DMS153 treated with DMSO at 0.1 percent for 48 hours (cell line): ENCODE data around the gene MARVELD1.

Experiments
- DNase-seq: peaks from one replicate; lab custom pipeline; 2025; ENCODE audit not compliant: unreplicated experiment; lab: John Stamatoyannopoulos, UW

MARVELD1 gene

DNA sequence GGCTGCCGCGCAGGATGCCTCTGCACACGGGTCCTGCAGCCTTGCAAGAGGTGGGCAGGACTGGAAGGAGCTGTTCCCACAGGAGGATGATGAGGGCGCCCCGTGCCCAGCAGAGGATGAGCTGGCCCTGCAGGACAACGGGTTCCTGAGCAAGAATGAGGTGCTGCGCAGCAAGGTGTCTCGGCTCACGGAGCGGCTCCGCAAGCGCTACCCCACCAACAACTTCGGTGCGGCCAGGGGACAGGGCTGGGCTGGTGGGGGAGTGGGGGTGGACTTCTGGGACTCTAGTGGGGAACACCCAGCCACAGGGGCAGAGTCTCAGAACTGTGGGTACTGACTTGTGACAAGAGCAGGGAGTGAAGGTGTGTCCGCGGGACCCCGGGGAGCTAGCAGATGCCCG, 39.4 kb downstream of the MARVELD1 start:
- DNase-seq = no peak

DNA sequence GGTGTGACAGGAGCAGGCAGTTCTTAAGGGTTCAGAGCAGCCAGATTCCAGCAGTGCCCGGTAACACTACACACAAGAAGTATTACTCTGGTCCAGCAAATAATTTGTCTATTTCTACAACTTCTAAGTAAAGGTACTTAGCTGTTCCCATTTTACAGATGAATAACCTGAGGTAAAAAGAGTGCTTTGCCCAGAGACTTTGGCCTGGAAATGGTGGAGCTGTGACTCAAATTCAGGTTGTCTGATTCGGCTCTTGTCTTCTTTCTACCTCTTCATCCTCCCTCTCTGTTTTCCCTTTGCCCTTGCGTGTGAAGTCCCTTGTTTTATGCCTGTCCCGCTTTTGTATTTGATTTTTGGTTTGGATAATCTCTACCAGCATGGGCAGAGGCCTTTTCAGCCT, 41.2 kb downstream of the MARVELD1 start:
- DNase-seq = no peak

DNA sequence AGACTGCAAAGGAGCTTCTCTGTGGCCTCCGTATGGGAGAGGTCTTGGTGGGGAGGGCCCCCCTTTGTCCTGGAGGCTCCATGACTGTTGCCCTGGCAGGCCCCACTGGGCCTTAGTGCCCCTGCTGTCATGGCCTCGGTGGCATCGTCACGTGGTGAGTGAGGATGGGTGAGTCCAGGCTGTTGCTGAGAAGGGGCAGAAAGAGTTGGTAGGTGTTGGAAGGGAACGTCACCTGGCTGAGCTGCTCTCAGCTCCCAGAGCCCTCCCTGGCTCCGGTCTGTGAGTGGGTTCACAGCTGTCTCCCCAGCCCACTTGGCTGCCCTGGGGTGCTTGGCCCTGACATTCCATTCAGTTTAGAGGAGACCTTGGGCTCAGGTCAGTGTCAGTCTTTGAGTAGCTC, 42.2 kb downstream of the MARVELD1 start:
- no peak for DNase-seq

DNA sequence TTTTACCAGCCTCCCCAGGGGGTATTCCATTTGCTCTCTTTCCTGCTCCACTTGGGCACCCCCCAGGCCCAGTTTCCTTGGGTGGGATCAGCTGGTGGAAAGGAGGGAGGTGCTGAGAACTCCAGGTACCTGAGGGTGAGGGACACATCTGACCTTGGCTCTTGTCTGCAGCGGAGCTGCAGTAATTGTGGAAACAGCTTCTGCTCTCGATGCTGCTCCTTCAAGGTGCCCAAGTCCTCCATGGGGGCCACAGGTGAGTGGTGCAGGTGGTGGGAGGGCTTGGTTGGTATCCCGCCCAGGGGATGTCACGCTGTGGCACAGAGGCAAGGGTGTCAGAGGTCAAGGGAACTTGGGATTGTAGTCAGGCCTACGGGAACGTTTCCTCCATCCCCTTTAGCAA, 43.9 kb downstream of the MARVELD1 start:
- DNase-seq = no peak

DNA sequence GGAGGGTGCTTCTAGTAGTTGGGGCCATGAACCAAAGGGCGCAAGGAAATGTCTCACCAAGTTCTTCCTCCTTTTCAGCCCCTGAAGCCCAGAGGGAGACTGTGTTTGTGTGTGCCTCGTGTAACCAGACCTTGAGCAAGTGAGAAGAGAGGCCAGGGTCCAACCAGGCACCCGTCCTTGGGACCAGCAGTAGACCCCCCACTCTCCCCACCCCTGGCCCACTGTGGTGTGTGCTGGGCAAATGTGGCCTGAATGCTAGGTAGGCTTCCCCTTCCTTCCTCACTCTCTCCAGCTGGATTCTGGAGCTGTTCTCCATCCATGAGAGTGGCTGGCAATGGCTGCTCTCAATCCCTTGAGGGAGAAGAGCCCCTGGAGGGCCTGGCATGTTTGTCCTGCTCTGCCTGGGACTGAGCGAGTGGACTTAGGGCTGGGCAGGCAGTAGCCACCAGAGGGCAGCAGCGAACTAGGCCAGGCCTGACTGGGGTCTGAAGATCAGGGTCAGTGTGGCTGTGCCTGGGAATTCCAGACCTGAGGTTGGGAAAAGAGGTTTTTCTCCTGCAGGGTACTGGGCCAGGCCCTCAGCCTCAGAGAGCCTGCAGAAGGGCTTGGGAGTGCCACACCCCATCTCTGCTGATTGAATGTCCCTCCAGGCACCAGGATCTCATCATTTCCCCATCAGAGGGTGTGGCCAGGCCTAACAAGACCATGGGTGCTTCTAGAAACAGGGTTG, 45.8 kb downstream of the MARVELD1 start:
- peak; percentile 28 for DNase-seq

DNA sequence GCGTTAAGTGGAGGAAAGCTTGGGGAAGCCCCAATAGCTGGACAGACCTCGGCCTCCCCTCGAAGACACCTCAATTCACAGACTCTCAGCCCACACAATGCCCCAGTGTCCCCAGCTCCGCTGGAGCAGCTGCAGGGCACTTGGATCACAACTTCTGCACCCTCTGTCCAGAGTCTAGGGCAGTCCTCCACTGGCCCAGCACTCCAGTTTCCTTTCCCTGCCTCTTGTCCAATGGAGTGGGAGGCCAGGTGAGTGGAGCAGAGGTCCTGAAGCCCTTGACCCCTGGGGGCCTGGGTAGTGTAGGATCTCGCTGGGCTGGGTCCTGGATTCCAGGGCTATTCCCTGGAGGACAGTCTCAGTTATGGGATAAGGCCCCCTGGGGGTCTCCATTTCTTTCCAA, 46.4 kb downstream of the MARVELD1 start:
- no peak for DNase-seq

DNA sequence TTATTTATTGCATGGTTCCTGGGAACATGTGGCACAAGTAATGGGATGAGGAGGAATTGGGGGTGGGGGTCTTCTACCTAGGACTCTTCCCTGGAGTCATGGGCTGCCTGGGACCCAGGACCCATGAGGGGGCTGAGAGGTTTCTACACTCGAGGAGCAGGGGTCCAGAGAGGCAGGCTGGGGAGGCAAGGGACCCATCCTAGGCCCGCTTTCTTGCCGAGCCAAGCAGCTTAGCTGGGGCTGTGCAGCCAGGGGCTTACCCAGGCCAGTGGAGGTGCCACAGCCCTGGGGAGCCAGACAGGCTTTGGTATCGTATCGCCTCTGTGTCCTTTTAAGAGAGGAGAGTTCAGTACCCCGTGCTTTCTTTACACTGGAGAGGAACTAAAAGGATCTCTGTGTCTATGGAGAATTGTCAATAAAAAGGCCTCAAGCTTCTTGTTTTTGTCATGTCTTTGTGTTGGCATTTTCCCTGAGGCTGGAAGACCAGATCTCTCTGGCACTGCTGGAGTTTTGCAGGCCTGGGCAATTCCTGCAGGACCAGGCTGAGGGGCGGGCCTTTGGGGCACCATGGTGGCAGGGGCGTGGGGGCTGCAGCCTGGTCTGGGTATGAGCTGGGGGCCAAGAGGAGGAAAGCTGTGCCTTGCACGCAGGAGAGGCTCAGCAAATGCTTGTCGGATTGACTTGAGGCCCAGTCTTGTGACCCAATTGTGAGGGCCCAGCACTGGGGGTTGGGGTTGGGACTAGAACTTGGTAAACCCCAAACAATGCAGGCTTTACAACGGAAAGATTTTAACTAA, 47.1 kb downstream of the MARVELD1 start:
- DNase-seq = no peak

DNA sequence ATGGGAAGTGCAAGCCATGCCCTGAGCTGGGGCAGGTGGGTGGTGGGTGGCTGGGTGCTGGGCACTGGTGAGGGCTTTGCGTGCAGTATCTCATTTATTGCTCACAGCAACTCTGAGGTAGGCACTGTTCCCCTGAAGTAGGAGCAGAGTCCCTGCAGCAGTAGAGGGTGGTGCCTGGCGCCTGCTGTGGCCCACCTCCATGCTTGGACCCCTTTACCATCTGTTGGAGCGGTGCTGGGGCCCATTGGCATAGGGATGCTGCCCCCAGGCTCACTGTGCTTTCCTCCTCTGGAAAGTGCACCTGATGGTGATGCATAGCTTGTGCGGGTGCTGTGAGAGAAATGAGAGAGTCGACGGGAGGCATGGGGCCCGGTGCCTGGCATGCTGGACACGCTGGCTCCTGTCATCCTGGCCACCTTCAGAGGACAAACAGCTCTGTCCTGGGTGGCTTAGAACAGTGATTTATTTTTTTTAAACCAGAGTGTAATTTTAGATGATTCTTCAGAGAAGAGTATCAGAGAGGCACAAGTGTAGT, 47.9 kb downstream of the MARVELD1 start:
- DNase-seq = no peak

DNA sequence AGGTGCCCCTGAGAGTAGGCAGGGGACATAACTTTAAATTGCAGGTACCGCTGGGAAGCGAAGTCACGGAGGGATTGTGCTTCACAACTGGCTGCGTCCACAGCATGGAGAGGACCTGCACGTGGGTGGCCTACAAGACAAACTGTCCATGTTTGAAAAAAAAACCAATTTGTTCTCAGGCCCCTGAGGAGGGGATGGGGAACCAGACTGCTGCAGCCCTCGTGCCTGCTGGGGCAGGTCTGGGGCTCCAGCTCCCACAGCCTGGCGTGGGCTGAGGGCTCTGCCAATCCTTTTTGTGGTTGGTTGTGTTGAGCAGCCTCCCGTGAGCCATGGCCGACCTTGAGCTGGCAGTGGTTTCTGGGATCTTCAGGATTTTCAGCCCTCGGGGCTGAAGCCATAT, 48.5 kb downstream of the MARVELD1 start:
- DNase-seq = no peak

DNA sequence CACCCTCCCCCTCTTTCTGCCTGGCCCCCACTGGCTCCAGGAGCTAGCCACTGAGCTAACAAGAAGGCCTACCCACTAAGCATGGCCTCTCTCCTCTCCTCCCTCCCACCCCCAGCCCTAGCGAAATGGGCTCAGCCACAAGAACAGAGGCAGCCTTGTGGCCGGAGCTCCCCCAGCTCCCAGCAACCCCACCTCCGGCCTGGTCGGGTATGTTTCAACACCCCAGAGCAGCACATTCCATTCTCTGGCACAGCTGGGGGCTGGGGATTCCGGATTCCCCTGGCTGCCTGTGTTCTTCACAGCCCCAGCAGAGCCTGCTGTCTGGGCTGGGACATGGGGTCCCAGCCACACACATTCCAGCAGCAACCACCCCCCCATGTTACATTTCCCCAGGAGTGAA, 49.3 kb downstream of the MARVELD1 start:
- no peak for DNase-seq

DNA sequence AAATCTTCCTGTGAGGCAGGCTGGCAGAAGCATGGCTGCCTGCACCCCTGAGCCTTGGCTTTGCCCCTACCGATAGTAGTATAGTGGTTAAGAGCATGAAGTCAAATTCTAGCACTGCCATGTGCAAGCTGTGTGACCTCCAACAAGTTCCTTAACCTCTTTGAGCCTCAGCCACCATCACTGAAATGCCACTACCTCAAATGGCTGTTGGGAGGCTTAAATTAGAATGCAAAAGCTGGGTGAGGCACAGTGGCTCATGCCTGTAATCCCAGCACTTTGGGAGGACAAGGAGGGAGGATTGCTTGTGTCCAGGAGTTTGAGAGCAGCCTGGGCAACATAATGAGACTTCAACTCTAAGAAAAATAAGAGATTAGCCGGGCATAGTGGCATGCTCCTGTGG, 49.9 kb downstream of the MARVELD1 start:
- DNase-seq = no peak

DNA sequence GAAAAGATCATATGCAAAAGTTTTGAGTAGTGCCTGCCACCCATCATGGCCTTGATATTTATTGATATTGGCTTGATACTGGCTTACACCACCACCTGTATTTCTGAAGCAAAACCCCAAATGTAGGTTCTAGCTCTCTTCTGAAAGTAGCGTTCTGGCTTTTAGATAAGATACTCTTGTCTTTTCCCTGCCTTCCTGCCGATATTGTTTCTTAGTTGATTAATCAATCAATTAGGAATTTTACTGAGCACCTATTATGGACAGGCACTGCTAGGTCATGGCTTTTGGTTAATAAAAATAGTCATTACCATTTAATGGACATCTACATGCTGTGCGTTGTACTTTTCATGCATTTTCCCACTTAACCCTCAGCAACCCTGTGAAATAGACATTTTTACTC, 50.4 kb downstream of the MARVELD1 start:
- no peak for DNase-seq

DNA sequence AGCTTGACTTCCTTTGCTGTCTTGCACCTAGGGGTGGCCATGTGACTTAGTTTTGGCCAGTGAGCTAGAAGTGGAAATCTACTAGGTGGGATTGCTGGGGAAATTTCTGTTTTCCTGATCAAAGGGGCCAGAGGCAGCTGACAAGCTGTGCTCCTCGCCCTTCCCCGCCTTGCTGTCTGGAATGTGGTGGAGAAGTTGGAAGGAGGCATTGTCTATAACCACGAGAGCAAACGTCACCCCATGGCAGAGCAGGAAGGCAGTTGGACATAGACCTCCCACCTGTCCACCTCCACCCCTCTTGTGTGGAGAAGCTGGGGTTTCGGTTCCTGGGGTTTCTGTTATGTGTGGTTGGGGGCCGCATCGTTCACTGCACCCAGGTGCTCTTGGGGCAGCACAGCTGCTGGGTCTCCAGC, 51.0 kb downstream of the MARVELD1 start:
- DNase-seq = no peak

DNA sequence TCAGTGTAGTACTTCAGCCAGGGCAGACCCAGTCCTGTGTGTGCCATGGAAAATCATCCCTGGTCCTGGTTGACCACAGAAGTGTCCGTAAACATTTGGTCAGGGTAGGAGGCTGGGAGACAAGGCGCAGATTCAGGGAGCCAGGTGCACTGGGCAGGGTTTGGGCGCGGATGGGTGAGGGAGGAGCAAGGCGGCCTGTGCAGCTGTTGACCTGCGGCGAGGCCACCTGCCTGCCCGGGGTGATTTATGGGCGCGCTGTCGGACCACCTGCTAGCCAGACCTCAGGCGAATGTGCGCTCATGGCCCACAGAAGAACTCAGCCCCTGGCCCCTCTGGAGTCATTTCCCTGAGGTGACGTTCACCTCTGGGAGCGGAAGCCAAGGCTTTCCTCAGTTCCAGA, 51.7 kb downstream of the MARVELD1 start:
- DNase-seq = no peak

DNA sequence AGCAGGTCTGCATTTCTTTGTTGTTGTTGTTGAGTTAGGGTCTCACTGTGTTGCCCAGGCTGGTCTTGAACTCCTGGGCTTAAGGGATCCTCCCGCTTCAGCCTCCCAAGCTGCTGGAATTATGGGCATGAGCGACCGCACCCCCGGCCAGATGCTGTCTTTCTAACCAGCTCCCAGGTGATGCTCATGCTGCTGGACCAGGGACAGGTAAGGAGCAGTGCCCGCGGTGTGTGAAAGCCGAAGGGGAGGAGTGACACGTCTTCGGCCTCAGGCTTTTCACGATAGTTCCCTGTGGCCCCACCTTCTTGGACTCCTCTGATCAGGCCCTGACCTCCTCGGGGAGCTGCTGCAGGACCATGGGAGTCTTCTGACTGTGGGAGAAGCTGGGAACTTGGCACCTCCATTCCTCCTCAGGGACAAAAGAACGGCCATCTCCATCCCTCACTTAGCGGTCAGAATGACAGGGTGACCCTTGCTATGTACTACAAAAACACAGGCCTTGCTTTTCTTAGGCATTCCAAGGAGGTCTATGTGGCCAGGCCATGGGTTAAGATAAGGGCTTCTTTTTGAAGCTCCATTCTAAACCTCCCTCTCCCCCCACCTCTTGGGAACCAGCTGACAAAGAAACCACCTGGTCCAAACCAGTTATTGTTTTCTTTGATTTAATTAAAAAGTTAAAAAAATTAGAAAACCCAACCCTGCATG, 52.7 kb downstream of the MARVELD1 start:
- DNase-seq = no peak

DNA sequence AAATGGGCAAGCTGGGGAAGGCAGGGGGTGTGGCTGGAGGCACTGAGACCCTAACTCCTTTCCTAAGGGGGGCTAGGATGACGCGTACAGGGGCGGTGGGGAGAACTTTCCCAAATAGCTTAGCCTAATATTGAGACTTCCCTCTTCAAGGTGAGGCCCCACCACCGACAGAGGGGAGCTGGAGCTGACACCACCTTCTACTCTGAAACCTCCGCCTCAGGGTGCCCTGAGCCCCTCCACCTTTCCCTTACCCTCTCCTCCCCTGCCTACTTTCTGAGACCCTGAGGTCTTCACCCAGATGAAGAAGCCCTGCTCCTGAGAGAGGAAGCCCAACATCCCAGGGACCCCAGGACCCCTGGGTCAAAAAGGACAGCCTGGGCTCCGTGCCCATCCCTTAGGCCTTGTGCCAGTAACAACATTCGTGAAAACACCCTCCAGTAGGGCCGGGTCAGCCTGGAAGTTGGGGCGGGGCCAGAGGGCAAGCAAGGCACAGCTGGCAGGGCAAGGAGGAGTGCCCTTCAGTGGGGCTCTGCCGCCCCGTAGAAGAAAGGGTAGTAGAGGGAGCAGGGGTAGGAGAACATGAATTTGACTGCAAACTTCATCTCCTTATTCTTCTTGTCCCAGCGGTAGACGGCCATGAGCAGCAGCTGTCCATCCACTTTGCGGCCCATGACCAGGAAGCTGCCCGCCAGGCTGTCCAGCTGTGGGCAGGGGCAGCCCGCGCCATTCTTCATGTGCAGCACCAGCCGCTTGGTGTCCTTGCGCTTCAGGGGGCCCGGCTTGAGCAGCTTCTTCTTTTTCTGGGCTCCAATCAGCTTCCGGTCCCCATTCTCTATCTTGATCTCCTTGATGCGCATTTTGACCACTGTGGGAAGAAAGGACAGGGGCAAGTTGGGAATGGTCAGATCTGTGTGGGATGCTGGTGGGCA, 53.7 kb downstream of the MARVELD1 start:
- DNase-seq = no peak
